GM12892 (cell line): Measurements from ENCODE around the gene PGM1. TPM values are rescaled to one million over a fixed set of nuclear protein-coding genes. Genes with fewer than 3 reads are reported as not detected.
"Not testable (repeated sequence)": the region's sequence is repeated elsewhere in the genome, so short reads cannot be mapped to it uniquely, and the experiment has no call there.

Experiments used
- DNase-seq: peaks from one replicate; pipeline ENCODE4 v3.0.0; 2011; ENCODE audit not compliant: insufficient read length
- FAIRE-seq: peaks from 2 replicates; lab custom pipeline; 2011; peaks lifted over from hg19 to GRCh38; lab: Jason Lieb, UNC
- POLR2A ChIP-seq: IDR thresholded peaks from 2 replicates; pipeline ENCODE4 v1.6.1; 2011; ENCODE audit warnings: low read depth, low read length, control low read depth
- POLR2AphosphoS5 ChIP-seq: IDR thresholded peaks from 2 replicates; pipeline ENCODE4 v1.6.1; 2011; ENCODE audit warnings: low read depth, low read length, control low read depth
- TAF1 ChIP-seq: IDR thresholded peaks from 2 replicates; pipeline ENCODE4 v1.6.1; 2011; ENCODE audit warnings: low read depth, mild to moderate bottlenecking, control low read depth, low read length, borderline replicate concordance
- polyA plus RNA-seq: library from polyadenylated mRNA; unstranded; fragments of >200 nt; gene quantifications from one replicate; pipeline ENCODE4 v1.2.1, GENCODE V29; 2012; ENCODE audit warnings: missing spikeins, inconsistent platforms; ENCODE audit not compliant: missing spikeins

PGM1 gene
- polyA plus RNA-seq = 47.3 TPM

GRCh38 chr1:63593303-63593885 is at the start of gene PGM1:
Gene PGM1 (plus strand): TSS chr1:63593411. CDS start chr1:63593489, 78 bp downstream.
- FAIRE-seq = peak; percentile 96
- DNase-seq = peak; percentile 63
- TF ChIP-seq POLR2AphosphoS5 (peak; percentile 56; the same call in 1 of the 2 replicates), TAF1 (no peak), POLR2A (peak; percentile 72; the same call in 1 of the 2 replicates)

GRCh38 chr1:63545780-63546179 is 47.4 kb upstream of the PGM1 start:
- FAIRE-seq = no peak
- no peak for DNase-seq
- TF ChIP-seq POLR2AphosphoS5 = no peak
- TF ChIP-seq POLR2A = no peak

GRCh38 chr1:63547621-63548294 is 45.5 kb upstream of the PGM1 start:
- no peak for DNase-seq
- TF ChIP-seq POLR2A = no peak
- no peak for TF ChIP-seq TAF1
- TF ChIP-seq POLR2AphosphoS5 = no peak
- FAIRE-seq = no peak

GRCh38 chr1:63548303-63548702 is 44.9 kb upstream of the PGM1 start:
- DNase-seq (no peak), FAIRE-seq (no peak)

GRCh38 chr1:63548877-63549276 is 44.3 kb upstream of the PGM1 start:
- DNase-seq = no peak
- no peak for FAIRE-seq
- no peak for TF ChIP-seq POLR2A
- no peak for TF ChIP-seq POLR2AphosphoS5
- no peak for TF ChIP-seq TAF1

More at GRCh38 chr1:63548303-63548702, 44.9 kb upstream of the PGM1 start:
- TF ChIP-seq POLR2A = no peak
- TF ChIP-seq POLR2AphosphoS5 = no peak
- no peak for TF ChIP-seq TAF1

GRCh38 chr1:63555480-63555879 is 37.7 kb upstream of the PGM1 start:
- no peak for TF ChIP-seq POLR2AphosphoS5
- TF ChIP-seq TAF1 = no peak
- TF ChIP-seq POLR2A = no peak
- no peak for DNase-seq
- FAIRE-seq = no peak

GRCh38 chr1:63557365-63557987 is 35.7 kb upstream of the PGM1 start:
- FAIRE-seq (peak; percentile 9), DNase-seq (no peak)
- no peak for TF ChIP-seq TAF1
- TF ChIP-seq POLR2AphosphoS5 = no peak
- no peak for TF ChIP-seq POLR2A

- DNase-seq (no peak), FAIRE-seq (no peak)
- TF ChIP-seq TAF1 (no peak), POLR2AphosphoS5 (no peak), POLR2A (no peak)
Measured at GRCh38 chr1:63559357-63559756, 33.9 kb upstream of the PGM1 start.

GRCh38 chr1:63563745-63564144 is 29.5 kb upstream of the PGM1 start:
- no peak for TF ChIP-seq TAF1
- no peak for TF ChIP-seq POLR2A
- TF ChIP-seq POLR2AphosphoS5 = no peak
- FAIRE-seq (no peak), DNase-seq (no peak)

GRCh38 chr1:63569068-63569467 is 24.1 kb upstream of the PGM1 start:
- TF ChIP-seq POLR2AphosphoS5 (no peak), TAF1 (no peak), POLR2A (no peak)
- no peak for FAIRE-seq
- no peak for DNase-seq

- FAIRE-seq (no peak), DNase-seq (no peak)
- TF ChIP-seq POLR2AphosphoS5 (no peak), TAF1 (no peak), POLR2A (no peak)
Measured at GRCh38 chr1:63569640-63570316, 23.4 kb upstream of the PGM1 start.

GRCh38 chr1:63572686-63573085 is 20.5 kb upstream of the PGM1 start:
- not testable (repeated sequence) for FAIRE-seq

GRCh38 chr1:63574203-63574796 is 18.9 kb upstream of the PGM1 start:
- not testable (repeated sequence) for FAIRE-seq, DNase-seq

More at GRCh38 chr1:63572686-63573085, 20.5 kb upstream of the PGM1 start:
- not testable (repeated sequence) for DNase-seq
